ENCODE data around the gene ACOT8.
"Not testable (repeated sequence)": the region's sequence is repeated elsewhere in the genome, so short reads cannot be mapped to it uniquely, and the experiment has no call there.

The ACOT8 gene

GRCh38 chr20:45852326-45852725, 4.9 kb downstream of the ACOT8 start:
- DNase-seq (ENCODE audit: low spot score): no peak

DNA sequence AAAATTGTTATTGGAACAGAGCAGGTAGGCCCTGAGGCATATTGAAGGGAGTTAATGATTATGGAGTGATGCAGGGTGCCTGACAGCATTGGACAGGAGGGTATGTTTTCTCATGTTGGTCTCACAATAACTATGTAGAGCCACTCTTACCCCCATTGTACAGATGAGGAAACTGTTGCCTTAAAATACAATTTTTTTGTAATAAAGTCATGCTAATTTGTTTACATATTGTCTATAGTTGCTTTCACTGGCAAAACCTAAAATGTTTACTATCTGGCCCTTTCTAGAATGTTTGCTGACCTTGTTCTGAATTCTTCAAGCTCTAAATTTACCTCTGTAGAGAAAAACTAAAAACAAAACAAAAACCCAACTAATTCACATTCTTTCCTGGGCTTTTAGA, 5.7 kb downstream of the ACOT8 start:
- no peak for DNase-seq (ENCODE audit: low spot score)

- no peak for DNase-seq (ENCODE audit: low spot score)
Measured at GRCh38 chr20:45850926-45851325, 6.3 kb downstream of the ACOT8 start.

DNA sequence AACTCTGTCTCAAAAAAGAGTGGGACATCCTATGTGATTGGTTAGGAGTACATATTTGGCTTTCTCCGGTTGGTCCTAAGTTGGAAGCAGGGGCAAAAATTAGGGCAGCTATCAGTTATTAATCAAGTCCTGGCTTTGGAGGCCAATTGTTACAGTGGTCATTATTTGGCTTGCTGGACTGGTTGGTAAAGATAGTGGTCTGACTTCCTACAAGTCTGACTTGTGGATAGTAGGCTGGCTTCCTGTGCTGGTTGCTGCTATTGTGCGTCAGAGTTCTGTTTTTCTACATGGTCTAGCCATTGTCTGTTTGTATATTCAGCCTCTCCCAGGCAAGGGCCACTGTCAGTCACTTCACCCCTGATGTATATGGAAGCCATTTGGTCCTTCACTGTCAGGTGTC, 7.0 kb downstream of the ACOT8 start:
- no peak for DNase-seq (ENCODE audit: low spot score)

DNA sequence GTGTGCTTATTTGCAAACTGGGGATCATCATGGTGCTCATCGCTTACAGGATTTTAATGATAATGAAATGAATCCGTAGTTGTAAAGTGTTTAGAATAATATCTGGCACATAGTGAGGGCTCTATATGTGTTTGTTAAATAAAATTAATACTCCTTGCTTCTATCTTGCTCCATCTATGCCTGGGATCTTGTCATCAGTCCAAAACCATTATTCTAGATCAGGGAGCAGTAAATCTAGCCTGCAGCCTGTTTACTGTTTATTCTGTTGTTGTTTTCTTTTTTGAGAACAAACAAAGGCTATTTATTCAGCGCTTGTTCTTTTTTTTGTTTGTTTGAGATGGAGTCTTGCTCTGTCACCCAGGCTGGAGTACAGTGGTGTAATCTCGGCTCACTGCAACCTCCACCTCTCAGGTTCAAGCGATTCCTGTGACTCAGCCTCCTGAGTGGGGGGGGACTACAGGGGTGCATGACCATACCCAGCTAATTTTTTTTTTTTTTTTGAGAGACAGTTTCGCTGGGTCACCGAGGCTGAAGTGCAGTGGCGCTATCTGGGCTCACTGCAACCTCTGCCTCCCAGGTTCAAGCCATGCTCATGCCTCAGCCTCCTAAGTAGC, 8.1 kb downstream of the ACOT8 start:
- no peak for DNase-seq (ENCODE audit: low spot score)

DNA sequence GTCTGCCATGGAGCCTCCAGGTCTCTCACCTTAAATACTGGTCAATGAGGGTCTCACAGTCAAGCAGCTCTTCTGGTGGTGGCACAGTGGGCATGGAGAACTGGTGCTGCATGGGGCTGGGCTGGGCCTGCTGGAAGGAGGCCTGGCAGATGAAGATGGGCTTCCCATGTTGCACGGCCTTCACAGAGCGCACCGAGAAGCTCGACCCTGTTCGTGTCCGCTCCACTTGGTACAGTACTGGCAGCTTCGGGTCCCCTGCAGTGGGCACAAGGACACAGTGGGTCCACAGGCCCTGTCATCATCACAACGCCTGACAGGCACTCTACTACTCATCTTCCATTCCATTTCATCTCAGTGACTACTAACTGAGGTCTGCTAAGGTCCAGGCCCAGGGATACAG, 8.8 kb downstream of the ACOT8 start:
- DNase-seq (ENCODE audit: low spot score): no peak

DNA sequence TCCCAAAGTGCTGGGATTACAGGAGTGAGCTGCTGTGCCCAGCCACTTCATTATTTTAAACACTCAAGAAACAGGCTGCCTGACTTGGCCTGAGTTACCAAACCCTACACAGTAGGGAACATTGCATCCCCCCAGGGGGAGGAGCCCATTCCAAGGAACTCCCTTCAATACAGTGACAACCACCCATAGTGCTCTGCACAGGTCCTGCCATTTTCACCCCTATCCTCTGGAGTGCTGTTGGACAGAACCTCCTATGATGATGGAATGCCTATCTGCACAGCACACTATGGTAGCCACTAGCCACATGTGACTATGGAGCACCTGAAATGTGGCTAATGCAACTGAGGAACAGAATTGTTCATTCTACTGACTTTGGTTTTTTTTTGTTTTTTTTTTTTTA, 11.7 kb downstream of the ACOT8 start:
- no peak for DNase-seq (ENCODE audit: low spot score)

- DNase-seq (ENCODE audit: low spot score): no peak
Measured at GRCh38 chr20:45843506-45843905, 13.7 kb downstream of the ACOT8 start.

DNA sequence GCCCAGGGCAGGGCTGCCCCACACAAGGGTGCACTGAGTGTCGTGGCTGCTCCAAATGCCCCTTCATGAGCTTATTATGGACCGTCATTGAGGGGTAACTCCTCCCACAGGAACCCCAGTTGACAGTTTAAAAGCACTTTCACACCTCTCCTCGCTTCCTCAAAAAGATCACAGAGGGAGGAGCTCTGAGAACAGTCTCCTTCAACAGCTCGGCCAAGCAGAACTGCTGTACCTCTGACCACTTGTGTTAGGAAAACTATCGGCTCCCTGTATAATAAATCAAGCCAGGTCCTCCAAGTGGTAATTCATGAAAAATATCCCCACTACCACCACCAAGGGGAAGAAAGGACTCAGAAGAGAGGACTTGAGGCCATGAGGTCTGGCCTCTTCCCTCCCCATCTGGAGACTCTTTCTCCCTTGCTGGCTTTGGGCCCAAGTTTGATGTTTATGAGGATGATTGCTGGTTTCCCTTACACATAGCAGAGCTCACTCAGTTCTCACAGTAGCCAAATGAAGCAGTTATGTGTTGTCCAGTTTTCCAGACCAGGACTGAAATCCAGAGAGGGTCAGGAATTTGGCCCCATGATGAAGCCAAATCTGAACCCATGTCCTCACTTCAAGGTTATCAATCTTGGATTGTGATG, 14.9 kb downstream of the ACOT8 start:
- no peak for DNase-seq (ENCODE audit: low spot score)

DNA sequence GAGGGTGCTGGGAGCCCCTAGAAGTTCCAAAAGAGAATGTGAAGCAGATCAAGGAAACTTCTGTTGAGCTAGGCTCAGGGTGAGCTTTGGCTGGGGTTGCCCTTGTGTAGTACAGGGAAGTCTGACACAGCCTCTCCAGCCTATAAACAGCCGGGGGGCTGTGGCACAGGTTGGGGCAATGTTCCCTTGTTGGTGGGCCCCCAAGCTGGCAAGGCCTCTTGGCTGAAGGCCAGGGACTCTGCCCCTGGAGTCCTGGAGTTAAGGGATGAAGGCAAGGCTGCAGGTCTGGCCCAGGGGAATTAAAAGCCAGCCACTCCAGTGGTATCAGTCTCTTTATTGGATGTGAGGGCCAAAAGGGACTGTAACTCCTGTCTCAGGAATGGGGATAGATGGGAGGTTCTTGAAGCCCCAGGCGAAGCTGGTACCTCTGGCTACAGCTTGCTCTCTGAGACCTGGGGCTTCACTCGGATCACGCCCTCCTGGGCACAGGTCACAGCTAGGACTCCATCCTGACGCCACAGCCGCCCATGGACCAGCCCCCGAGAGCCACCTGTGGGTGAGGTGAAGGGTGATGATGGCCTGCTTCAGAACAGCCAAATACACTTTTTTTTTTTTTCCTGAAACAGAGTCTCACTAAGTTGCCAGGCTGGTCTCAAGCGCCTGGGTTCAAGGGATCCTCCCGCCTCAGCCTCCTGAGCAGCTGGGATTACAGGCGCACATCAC, 15.6 kb downstream of the ACOT8 start:
- DNase-seq (ENCODE audit: low spot score): no peak

- no peak for DNase-seq (ENCODE audit: low spot score)
Measured at GRCh38 chr20:45840700-45841198, 16.4 kb downstream of the ACOT8 start.

- no peak for DNase-seq (ENCODE audit: low spot score)
Measured at GRCh38 chr20:45836841-45837240, 20.4 kb downstream of the ACOT8 start.

- no peak for DNase-seq (ENCODE audit: low spot score)
Measured at GRCh38 chr20:45835825-45836224, 21.4 kb downstream of the ACOT8 start.

- DNase-seq (ENCODE audit: low spot score): no peak
Measured at GRCh38 chr20:45835329-45835765, 21.8 kb downstream of the ACOT8 start.

GRCh38 chr20:45834797-45835161, 22.4 kb downstream of the ACOT8 start:
- DNase-seq (ENCODE audit: low spot score): no peak

DNA sequence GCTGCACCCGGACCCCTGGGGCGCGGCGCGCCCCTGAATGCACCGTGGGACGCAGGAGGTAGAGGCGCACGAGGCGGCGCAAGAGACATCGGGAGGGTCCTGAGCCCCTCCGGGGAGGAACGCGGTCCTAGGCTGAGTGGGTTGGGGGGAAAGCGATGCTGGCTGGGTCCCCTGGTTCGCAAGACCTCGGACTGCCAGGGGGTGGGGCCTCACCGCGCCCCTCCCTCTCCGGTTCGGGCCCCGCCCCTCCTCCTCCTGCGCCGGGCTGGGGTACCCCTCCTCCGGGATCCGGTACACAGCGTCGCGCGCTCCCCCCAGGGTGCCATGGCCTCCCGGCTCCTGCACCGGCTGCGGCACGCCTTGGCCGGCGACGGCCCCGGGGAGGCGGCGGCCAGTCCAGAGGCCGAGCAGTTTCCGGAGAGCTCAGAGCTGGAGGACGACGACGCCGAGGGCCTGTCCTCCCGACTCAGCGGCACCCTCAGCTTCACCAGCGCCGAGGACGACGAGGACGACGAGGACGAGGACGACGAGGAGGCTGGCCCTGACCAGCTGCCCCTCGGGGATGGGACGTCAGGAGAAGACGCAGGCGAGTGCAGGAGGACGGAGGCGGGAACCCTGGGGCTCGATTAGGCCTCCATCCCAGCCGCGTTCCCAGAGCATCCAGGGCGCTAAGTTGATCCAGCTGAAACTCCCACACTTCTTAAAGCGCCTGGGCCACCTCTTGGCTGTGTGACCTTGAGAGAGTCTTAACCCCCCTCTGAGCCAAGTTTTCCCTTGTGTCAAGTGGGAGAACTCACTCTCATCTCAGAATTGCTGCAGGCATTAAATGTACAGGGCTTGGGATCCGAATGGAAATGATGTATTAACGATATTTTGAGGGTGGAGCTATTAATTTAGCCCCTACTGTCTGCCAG, 23.1 kb downstream of the ACOT8 start:
- DNase-seq (ENCODE audit: low spot score): peak; percentile 51

GRCh38 chr20:45833030-45833882, 23.9 kb downstream of the ACOT8 start, which contains the start of gene SNX21:
SNX21 (plus strand) TSS chr20:45833799; CDS start chr20:45833920, 121 bp downstream.
- no peak for DNase-seq (ENCODE audit: low spot score)

DNA sequence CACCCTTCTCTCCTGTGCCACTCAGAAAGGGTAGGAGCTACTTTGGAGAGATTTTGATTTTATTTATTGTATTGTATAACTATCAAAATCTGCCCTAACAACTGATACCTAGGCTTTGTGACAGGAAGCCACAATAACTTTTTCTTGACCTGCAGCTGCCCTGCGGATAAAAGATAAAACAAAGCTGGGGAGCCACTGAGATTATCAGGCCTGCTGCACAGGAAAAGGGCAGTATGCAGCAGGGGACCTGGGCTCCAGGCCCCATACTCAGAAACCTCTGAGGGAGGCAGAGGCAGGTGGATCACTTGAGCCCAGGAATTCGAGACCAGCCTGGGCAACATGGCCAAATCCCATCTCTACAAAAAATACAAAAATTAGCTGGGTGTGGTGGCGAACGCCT, 24.6 kb downstream of the ACOT8 start:
- DNase-seq (ENCODE audit: low spot score): no peak

GRCh38 chr20:45829673-45830106, 27.5 kb downstream of the ACOT8 start:
- DNase-seq (ENCODE audit: low spot score): not testable (repeated sequence)

GRCh38 chr20:45828589-45828988, 28.6 kb downstream of the ACOT8 start:
- no peak for DNase-seq (ENCODE audit: low spot score)

- no peak for DNase-seq (ENCODE audit: low spot score)
Measured at GRCh38 chr20:45827712-45828111, 29.5 kb downstream of the ACOT8 start.

Measured in CD4-positive, alpha-beta T cell treated with Interleukin-6 at 100 ng/mL for 8 hours (primary cell).